GM21367 (cell line): Measurements from ENCODE around the gene DISC1.
"Not testable (repeated sequence)": the region's sequence is repeated elsewhere in the genome, so short reads cannot be mapped to it uniquely, and the experiment has no call there.

ENCODE experiments used
- ATAC-seq: cut with Tn5 transposase; IDR thresholded peaks from one replicate; pipeline ENCODE4 v1.9.1; 2021; ENCODE audit not compliant: unreplicated experiment

DISC1 gene

DNA sequence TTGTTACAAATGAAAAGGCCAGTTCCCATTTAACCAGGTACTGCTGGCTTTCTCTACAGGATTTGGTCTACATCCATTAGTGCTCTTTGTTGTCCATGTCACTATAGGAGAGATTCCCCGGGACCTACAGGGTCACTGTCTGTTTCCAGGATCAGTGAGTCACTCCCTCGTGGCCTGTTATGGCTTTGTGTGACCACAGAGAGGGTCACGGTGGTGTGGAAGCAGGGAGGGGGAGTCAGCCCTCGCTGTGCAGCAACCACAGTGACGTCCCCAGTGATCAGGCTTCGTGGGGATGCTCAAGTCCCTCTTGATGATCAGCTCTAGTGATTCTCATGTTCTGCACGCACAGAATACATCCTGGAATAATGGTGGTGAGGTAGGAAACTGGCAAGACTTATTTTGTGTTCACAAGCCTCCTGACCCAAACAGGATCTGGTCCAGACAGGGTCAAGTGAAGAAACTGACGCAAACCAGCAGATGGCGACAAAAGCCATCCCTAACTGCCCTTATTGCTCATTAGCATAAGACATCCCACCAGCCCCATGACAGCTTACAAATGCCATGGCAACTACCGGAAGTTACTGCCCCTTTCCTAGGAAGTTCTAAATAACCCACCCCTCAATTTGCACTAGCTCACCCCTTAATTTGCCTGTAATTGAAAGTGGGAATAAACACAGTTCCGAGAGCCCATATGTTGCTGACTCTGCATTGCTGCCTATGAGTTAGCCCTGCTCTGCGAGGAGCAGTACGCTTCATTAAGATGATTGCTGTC is 98.5 kb downstream of the DISC1 start:
- ATAC-seq, result no peak

GRCh38 chr1:231727171-231727570 is 100.6 kb downstream of the DISC1 start:
- ATAC-seq, result no peak

DNA sequence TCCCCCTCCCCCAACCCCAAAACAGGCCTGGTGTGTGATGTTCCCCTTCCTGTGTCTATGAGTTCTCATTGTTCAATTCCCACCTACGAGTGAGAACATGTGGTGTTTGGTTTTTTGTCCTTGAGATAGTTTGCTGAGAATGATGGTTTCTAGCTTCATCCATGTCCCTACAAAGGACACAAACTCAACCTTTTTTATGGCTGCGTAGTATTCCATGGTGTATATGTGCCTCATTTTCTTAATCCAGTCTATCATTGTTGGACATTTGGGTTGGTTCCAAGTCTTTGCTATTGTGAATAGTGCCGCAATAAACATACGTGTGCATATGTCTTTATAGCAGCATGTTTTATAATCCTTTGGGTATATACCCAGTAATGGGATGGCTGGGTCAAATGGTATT is 102.4 kb downstream of the DISC1 start:
- ATAC-seq, result not testable (repeated sequence)

DNA sequence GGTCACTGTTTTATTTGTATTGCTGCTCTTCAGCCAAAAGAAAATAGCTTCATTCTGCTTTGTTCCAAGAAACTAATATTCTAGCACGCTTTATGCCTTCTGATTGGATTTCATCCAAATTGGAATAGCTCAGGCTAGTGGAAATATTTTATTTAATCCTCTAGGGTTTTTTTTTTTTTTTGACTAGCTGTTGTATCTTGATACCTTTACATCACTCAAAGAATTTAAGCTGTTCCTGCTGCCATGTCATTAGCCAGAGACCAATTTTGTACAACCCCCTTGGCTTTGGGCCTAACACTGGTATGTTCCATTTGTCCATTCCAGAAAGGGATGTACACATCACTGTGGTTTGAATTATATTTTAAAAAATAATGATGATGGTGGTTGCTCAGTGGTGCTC is 103.0 kb downstream of the DISC1 start:
- no peak for ATAC-seq

GRCh38 chr1:231731268-231731667 is 104.7 kb downstream of the DISC1 start:
- no peak for ATAC-seq

DNA sequence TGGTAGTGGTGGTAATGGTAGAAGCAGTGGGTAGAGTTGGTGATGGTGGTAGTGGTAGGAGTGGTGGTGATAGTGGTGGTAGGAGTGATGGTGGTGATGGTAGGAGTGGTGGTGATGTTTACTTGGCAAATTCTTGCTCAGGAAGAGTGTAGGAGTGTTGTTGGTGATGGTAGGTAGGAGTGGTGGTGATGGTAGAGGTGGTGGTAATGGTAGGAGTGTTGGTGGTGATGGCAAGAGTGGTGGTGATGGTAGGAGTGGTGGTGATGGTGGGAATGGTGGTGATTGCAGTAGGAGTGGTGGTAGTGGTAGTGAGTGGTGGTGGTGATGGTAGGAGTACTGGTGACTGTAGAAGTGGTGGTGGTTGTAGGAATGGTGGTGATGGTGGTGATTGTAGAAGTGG is 106.5 kb downstream of the DISC1 start:
- ATAC-seq, result no peak

GRCh38 chr1:231733672-231734071 is 107.1 kb downstream of the DISC1 start:
- ATAC-seq, result no peak

- no peak for ATAC-seq
Measured at GRCh38 chr1:231734417-231734816, 107.8 kb downstream of the DISC1 start.

DNA sequence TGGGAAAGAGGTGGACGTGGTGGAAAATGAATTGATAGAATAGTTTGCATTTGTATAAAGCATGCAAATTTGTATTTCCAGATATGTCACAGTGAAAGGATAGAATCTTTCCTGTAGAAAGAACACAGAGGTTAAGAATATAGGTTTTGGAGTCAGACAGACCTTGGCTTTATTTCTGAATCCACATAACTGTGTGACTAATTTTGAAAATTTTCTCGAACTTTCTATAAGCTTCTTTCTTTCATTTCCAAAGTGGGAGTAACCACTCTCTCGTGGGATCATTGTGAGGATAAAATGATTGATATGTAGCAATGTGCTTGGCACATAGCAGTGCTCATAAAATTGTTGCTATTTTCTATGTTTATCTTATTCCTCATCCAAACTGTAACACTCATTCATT is 108.8 kb downstream of the DISC1 start:
- no peak for ATAC-seq

DNA sequence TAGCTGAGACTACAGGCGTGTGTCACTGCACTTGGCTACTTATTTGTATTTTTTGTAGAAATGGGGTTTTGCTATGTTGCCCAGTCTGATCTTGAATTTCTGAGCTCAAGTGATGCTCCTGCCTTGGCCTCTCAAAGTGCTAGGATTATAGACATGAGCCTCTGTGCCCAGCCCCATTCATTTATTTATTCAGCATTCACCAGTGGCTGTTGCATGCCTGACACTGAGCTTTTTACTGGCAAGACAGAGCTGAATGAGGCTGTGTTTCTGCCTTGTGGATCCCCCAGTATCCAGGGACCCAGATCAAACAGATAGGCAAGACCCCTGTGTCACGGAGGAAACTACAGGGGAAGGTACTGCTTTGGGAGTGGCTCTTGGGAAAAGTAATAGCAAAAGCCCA is 109.4 kb downstream of the DISC1 start:
- ATAC-seq, result no peak

DNA sequence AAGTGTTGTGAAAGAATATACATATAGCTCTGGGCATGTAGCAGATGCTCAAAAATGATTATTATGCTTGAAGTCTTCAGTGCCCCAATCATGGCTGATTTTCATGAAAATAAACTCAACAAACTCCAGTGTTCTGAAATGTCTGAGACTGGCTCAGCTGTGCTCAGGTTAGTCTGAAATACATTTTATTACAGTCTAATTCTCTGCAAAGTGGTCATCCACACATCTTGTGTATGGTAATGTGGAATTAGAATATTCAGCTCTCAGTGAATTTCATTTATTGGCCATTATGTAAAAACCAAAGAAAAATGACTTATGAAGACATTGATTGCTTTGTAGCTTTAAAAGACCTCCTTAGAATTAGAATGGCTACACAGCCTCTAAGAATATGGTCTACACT is 109.9 kb downstream of the DISC1 start:
- ATAC-seq, result no peak

DNA sequence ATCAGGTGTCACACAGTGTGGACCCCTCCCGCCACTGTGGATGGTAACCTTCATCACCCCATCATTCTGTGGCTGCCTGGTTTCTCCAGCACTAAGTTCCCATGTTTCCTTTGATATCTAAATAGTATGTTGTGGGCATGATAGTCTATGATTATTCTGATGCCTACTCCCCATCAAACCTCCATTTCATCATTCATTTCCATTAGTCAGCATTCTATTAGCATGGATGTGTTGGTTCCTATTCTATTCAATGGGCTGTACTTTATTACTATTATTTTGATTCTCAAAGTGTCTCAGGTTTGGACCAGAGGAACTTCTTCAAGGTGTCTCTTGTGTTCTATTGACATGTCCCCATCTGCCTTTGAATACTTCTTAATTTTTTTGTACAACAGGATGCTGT is 112.0 kb downstream of the DISC1 start:
- no peak for ATAC-seq

GRCh38 chr1:231743966-231744365 is 117.4 kb downstream of the DISC1 start:
- ATAC-seq, result no peak

GRCh38 chr1:231748760-231749415 is 122.3 kb downstream of the DISC1 start:
- ATAC-seq, result no peak

GRCh38 chr1:231750296-231750695 is 123.7 kb downstream of the DISC1 start:
- no peak for ATAC-seq

DNA sequence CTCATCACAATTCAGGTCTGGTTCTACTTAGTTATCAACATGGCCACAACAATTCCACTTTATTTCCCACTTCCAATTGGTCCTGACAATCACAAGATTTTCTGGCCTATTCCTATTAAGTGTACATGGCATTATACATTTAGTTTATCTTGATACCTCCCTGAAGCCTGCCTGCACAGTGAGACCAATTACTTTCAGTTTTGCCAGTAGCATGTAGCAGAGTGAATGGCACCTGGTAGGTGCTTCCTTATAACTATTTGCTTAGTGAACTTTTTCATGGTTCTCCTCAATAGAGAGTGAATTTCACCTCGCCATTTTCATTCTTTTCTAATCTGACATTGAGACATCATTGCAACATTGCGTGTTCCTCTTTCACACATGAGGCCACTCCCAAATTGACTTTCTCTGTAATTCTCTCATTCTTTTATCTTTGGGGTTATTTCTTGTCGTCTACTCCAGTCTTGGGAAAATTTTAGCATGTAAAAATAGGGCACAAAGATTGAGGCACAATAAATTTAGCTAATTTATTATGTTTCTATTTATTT is 124.3 kb downstream of the DISC1 start:
- no peak for ATAC-seq

DNA sequence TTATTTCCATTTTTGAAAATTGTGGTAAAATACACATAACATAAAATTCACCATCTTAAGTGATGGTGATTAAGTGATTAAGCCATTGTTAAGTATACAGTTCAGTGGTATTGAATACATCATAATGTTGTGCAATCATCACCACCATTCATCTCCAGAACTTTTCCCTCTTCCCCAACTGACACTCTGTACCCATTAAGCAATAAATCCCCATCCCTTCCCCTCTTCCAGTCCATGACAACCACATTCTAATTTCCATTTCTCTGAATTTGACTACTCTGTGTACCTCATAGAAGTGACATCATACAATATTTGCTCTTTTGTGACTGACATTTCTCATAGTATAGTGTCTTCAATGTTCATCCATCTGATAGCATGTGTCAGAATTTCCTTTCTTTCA is 124.8 kb downstream of the DISC1 start:
- ATAC-seq, result no peak

- no peak for ATAC-seq
Measured at GRCh38 chr1:231753313-231753712, 126.7 kb downstream of the DISC1 start.

DNA sequence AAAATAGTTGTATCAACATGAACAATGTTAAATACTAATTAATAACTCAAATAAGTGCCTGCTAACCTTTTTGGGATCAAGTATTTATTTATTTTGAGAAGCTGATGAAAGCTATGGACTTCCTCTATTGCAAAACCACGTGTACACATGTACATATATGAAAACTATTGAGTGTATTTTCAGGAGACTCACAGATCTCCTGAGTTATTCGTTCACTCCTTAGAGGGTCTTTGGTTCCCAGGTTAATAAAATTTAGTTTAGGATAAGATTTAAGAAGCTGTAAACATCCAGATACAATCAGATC is 130.5 kb downstream of the DISC1 start:
- peak; percentile 38 for ATAC-seq

DNA sequence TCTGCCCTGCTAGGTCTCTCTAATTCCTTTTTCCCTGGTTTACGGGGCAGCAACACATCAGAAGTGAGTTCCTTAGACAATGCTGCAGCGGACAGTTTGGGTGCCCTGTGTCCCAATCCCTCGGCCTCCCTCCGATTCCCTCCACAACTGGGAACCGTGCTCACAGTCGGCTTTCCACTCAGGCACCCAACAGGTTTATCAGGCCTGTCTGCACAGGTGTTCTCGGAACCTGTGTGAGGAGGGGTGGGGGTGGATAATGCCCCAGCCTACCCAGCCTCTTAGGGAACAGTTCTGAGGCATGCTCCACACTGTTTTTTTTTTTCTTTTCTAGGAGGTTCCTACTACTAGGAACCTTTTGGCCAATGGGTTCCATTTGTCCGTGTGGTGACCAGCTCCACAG is 131.2 kb downstream of the DISC1 start:
- no peak for ATAC-seq

DNA sequence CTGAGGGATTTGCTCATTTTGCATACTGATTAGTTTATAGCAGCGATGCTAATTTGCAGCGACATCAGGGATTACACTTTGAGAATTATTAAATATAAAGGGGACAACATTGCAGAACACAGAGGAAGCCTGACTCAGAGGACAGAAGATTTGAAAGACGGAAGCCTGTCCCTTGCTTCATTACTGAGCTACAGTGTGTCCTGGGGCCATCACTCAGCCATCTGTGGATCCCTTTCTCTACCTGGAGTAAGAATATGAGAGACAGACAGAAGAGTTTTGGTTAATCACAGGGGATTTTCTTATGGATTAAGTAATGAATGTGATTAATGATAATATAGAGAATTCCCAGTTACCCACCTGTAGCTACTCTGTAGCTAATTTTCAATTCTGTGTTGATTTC is 134.7 kb downstream of the DISC1 start:
- ATAC-seq, result no peak

DNA sequence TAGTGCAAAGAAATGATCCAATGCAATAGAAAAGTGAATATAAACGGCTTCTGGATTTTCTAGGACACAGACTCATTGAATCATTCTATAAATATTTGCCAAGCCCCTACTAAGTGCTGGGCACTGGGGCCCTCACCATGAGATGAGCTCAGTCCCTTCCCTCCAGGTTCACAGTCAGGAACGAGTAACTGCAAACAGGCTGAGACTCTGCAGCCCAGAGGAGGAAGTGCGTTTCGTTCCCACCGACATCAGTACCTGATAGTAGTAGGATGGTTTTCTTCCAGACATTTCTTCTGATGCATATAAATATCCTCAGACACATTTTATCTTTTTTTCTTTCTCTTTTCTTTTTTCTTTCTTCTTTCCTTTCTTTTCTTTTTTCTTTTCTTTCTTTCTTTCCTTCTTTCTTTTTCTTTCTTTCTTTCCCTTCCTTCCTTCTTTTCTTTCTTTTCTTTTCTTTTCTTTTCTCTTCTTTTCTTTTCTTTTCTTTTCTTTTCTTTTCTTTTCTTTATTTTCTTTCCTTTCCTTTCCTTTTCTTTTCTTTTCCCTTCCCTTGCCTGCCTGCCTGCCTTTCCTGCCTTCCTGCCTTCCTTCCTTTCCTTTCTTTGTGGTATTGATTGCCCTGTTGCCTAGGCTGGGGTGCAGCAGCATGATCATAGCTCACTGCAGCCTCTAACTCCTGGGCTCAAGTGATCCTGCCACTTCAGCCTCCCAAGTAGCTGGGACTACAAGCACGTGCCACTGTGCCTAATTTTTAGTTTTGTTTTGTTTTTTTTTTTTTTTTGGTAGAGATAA is 135.4 kb downstream of the DISC1 start:
- no peak for ATAC-seq
